NCI-H1105 treated with DMSO at 0.1 percent for 48 hours (cell line): ENCODE data around the gene RPS8.
"Not testable (repeated sequence)": the region's sequence is repeated elsewhere in the genome, so short reads cannot be mapped to it uniquely, and the experiment has no call there.

Experiments used
- DNase-seq: peaks from one replicate; lab custom pipeline; 2025; lab: John Stamatoyannopoulos, UW

RPS8 gene

DNA sequence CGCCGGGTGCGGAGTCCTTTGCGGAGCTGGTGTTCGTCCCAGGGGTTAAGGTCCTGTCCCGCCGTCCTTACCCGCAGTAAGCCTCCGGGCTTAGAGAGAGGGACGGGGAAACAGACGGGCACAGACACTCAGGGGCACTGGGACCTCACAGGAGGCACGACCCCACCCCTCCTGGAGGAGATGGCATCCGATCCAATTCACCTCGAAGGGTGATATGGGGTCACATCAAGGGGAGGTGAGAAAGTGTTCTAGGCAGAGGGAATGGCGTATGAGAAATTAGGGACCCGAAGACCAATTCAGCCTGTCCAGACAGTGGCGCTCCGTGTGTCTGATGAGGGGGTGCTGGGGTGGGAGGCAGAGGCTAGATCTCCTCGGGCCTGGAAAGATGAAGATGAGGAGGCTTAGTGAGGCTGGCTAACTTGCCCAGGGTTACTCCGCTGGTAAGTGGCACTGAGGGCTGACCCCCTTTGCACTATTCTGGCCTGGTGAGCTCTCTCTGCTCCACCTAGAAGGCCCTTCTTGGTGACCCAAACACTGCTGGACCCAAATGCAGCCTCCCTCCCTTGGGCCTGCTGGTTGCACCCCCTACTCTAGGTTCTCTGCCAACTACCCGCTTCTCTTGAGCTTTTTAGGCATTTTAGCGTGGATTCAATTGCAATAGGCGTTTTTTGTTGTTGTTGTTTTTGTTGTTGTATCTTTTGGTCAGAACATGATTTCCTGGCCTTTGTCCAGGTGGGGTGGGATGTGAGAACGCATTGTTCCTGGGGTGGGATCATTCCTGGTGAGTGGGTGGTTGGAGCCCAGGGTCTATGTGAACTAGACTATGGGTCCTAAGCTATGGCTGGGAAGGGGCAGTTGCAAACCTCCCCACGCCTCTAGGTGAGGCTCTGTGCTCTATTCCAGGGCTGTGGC, 45.2 kb downstream of the RPS8 start:
- DNase-seq, result no peak

DNA sequence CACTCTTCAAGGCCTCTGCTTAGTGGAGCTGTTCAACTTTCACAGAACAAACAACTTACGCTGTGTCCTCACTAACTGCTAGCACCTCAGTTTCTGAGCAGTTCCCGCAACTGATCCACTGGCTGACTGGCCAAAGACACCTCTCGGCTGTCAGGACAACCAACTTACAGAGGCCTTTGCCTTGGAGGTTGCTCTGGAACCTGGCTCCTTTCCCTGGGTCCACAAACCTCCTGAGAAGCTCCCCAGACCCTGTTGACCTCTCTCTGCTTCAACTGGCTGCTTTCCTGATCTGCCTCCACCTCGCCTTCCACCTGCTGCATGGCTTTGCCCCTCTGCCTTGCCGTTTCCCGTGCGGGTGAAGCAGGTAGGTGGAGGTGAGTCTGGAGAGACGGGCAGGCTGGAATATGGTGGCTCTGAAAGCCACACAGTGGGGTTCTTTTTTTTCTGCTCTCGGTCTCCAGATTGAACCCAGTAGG, 45.9 kb downstream of the RPS8 start:
- DNase-seq, result no peak

DNA sequence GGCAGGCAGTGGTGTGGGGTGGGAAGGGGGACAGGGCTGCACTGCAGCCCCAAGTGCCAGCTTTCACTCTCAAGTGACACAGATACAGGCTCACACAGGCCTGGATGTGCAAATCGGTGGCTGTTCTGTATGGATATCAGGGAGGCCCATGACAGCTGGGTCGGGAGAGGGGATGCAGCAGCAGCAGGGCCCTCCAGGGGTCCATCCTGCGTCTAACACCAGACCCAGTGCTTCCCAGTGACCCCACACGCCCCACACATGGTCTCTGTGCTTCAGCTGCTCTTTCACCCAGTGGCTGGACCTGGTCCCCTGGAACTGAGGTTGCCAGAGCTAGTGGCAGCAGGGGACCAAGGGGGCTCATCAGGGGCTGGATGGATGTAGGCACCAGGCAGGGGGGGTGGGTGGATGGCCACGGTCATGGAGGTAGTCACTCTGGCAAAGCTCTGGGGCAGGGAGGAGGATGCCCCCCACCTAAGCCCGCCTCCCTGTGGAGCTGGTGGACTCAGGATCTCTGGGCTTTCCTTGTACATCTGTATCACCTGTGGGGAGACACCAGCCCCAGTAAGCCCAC, 46.9 kb downstream of the RPS8 start:
- no peak for DNase-seq

DNA sequence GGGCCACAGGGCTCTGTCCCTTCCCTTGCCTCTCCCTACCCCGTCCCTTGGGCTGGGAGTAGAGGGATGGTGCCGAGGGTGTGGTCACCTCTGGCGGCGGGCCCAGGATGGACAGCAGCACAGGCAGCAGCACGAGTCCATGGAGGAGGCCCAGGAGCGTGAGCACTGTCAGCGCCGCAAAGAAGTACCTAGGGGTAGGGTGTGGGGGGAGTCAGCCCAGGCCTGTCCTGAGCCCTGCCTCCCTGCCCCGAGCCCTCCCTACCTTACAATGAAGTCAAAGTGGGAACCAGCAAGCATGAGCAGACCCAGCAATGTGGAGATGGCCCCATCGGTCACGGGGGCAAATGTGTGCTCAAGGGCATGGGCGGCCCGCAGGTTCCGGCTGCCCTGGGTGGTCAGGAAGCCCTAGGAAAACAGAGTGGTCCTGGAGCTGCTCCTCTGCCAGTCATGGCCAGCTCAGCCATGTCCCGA, 47.7 kb downstream of the RPS8 start:
- DNase-seq, result no peak

DNA sequence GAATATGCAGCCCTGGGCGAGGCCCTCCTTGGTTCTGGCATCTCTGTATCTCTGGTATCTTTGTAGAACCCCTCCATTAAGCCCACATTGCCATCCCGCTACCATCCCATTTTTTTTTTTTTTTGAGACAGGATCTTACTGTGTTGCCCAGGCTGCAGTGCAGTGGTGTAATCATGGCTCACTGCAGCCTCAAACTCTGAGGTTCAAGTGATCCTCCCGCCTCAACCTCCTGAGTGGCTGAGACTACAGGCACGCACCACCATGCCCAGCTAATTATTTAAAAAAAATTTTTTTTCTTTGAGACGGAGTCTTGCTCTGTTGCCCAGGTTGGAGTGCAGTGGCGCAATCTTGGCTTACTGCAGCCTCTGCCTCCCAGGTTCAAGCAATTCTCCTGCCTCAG, 49.1 kb downstream of the RPS8 start:
- DNase-seq, result not testable (repeated sequence)

DNA sequence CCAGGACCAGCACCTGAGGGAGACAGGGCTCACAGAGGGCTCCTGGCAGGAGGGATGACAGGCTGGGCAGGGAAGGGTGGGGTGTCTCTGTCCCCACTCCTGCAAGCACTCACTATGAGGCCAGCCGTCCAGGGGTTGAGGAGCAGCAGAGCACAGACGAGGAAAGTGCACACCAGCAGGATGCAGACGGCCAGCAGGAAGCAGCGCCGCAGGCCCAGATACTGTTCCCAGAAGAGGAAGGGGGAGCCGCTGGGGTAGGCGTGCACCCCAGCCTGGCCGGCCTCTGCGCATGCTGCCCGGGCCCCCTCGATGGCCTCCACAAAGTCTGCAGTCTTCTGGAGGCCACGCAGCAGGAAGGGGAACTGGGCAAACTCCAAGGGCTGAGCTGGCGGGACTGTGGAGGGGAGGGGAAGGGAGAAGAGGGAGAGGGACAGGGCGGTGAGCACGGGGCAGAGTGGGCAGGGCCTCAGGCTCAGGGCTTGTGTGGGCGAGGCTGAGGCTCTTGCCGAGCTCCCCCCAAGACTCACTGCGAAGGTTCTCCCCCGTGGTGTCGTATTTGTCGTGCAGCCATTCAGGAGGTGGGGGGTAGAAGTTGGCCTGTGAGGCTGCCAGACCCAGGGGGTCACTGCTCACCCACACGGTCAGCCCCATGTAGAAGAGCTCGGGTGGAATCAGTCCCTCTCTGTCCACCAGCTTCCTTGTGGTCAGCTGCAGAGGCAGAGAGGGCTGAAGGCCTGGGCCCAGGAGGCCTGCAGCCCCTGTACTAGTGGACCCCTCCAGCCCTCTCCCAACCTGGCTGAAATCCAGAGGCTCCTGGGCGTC, 51.2 kb downstream of the RPS8 start:
- no peak for DNase-seq

DNA sequence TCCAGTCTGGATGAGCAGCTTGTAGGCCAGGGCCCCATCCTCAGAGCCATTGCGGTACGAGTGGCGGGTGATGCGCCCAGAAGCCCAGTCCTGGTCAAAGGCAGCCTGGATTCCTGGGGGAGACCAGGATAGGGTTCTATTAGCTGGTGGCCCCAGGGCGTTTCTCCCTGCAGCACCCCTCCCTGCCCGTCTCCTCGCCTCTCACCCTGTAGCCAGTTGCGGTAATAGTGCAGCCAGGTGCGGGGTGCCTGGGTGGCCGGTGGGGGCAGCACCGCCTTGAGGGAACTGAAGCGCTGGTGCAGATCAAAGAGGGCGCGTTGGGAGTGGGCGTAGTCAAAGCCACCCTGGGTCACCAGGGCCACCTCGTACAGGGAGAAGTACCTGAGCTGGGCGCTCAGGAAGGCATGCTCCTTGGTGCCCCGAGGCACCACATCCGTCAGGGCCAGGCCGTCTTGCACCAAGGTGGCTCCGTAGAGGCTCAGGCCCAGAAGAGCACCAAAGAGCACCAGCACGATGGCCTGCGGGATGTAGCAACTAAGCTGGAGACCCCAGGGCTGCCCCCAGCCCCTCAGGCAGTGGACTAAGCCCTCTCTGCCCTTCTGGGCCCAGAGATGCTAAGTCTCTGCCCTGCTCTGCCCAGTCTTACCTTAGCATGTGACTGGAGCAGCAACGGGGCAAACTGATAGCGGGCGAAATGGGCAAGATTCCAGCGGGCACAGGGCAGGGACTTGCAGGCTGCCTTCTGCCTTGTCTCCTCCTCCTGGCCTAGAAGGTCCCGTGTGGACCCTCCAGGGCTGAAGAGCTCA, 52.1 kb downstream of the RPS8 start:
- DNase-seq, result no peak

GRCh38 chr1:44828003-44828651, 52.8 kb downstream of the RPS8 start:
- no peak for DNase-seq
